GM19351 (cell line): ENCODE results near the gene SMPD4.
"Not testable (repeated sequence)": the region's sequence is repeated elsewhere in the genome, so short reads cannot be mapped to it uniquely, and the experiment has no call there.

Experiments used
- ATAC-seq: cut with Tn5 transposase; IDR thresholded peaks from one replicate; pipeline ENCODE4 v1.9.1; 2021; ENCODE audit warnings: mild to moderate bottlenecking, moderate library complexity; ENCODE audit not compliant: unreplicated experiment

The SMPD4 gene, protein sequence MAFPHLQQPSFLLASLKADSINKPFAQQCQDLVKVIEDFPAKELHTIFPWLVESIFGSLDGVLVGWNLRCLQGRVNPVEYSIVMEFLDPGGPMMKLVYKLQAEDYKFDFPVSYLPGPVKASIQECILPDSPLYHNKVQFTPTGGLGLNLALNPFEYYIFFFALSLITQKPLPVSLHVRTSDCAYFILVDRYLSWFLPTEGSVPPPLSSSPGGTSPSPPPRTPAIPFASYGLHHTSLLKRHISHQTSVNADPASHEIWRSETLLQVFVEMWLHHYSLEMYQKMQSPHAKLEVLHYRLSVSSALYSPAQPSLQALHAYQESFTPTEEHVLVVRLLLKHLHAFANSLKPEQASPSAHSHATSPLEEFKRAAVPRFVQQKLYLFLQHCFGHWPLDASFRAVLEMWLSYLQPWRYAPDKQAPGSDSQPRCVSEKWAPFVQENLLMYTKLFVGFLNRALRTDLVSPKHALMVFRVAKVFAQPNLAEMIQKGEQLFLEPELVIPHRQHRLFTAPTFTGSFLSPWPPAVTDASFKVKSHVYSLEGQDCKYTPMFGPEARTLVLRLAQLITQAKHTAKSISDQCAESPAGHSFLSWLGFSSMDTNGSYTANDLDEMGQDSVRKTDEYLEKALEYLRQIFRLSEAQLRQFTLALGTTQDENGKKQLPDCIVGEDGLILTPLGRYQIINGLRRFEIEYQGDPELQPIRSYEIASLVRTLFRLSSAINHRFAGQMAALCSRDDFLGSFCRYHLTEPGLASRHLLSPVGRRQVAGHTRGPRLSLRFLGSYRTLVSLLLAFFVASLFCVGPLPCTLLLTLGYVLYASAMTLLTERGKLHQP

DNA sequence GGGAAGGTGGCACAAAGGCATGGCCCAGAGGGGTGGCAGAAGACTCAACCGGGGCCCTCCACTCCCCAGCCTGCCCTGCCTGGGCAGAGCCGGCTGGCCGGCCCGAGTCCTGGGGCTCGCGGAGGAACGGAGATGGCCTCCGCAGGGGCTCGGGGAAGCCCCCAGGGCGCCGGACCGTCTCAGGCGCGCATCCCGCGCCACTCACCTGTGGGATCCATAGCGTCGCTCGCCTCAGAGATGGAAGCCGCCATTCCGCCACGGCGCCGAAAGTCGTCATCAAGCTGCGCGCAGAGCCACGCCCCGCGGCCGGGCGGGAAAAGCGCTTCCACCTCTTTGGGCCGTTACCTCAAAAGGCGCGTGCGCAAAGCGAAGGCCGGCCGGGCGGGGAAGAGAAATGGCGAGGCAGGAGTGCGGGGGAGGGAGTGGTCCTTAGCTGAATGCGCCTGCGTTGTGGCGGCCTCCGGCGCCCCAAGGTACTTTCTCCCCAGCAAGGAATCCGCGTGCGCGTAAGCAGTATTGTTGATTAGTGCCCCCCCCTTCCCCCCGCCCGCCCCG, at the start of gene SMPD4:
Gene SMPD4 (minus strand): TSS at position 278 of the 555 bp plus-strand sequence. CDS start 5,010 bp downstream, outside the sequence.
- ATAC-seq: peak; percentile 56

DNA sequence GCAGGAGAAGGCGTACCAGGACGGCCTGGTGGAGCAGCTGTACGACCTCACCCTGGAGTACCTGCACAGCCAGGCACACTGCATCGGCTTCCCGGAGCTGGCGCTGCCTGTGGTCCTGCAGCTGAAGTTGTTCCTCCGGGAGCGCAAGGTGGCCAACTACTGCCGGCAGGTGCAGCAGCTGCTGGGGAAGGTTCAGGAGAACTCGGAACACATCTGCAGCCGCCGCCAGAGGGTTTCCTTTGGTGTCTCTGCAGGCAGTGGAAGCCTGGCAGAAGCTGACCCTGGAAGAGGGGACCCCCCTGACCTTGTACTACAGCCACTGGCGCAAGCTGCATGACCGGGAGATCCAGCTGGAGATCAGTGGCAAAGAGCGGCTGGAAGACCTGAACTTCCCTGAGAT, 49.5 kb upstream of the SMPD4 start:
- ATAC-seq: not testable (repeated sequence)

DNA sequence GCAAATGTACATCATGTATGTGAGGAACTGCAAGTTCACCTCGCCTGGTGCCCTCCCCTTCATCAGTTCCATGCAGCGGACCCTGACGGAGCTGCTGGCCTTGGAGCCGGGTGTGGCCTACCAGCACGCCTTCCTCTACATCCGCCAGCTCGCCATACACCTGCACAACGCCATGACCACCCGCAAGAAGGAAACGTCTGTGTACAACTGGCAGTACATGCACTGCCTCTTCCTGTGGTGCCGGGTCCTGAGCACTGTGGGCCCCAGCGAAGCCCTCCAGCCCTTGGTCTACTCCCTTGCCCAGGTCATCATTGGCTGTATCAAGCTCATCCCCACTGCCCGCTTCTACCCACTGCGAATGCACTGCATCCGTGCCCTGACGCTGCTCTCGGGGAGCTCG, 49.0 kb upstream of the SMPD4 start:
- not testable (repeated sequence) for ATAC-seq

DNA sequence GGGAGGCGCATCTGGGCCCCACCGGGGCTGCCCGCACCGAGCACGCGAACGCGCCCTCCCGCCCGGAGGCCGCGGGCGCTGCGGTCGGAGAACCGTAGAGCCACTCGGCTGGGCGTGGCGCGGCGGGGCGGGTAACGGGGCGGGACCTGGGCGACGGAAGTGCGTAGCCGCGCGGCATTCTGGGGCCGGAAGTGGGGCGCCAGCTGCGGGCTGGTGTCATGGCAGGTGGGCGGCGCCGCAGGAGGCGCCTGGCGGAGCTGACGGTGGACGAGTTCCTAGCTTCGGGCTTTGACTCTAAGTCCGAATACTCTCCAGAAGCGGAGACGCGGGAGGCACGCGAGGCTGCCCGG, 47.7 kb upstream of the SMPD4 start:
- not testable (repeated sequence) for ATAC-seq

DNA sequence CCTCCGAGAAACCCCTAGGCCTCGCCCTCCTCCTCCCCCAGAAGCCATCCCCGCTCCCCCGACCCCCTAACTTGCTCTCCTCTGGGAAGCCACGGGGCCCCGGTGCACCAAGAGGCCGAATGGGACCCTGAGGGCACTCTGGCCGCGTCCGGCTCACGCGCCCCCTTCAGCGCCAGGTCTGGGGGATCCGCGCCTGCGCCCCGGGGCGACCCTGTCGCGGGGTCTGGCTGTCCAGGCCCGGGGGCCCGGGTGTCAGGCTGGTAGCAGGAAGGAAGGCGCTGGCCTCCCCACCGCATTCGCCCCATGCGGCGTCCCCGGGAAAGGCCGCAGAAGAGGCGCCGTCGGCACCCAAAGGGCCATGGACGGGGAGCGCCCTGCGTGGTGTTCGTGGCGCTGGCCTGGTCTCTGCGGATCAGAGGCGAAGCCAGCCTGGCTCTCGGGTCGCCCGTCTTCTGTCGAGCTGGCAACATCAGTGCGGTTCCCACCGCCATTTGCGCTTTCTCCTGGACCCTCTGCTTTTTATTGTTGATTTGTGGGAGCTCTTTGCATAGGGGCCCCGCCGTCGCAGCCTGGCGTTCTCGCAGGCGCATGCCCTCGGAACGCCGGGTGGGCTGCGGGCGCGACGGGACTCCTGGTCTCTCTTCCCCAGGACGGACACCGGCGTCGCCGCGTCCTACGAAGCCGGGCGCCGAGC, 47.2 kb upstream of the SMPD4 start:
- ATAC-seq: not testable (repeated sequence)

DNA sequence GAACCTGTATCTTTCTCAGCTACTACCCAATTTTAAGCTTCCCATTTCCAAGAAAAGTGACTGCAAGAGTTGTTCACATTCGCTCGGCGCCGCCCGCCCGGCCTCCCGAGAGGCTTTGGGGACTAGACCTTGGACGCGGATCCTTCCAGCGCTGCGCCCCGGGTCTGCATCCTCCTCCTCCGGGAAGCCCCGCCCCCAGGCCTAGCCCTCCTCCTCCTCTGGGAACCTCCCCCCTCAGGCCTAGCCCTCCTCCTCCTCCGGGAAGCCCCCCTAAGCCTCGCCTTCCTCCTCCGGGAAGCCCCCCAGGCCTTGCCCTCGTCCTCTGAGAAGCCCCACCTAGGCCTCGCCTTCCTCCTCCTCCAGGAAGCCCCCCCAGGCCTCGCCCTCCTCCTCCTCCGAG, 46.6 kb upstream of the SMPD4 start:
- ATAC-seq: not testable (repeated sequence)

DNA sequence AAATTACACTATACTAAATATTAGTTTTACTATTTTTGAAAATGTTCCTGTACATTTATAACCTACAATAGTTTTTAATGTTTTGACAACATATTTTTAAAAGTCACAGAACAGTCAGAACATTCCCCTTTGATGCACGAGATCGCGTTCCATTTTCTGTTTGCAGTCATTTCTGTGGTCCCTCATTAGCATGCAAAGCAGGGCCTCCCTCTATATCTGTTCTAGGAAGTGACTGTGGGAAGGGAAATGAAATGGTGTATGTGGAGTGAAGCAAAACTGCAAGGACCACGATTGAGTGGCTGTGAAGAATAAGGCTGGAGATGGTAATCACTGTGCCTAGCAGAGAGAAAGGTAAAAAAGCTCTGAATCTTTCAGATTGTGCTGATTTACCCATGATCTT, 41.1 kb upstream of the SMPD4 start:
- ATAC-seq: peak; percentile 90

DNA sequence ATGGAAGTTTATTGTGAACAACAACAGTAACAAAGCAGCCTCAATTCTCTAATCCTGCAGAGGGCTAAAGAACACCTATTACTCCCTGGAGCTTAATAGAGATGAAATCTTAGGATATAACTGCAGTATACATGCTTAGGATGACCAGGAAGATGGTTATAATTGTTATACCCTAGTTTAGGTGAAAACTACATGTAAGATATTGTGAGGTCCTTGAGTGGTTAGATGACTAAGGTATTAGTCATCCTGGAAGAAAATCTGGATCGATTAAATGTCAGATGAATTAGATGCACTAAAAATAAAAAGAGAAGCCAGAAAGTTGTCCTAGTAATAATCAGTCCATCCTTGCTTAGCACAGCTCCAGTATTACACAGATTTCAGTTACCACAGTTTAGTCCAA, 39.1 kb upstream of the SMPD4 start:
- not testable (repeated sequence) for ATAC-seq

DNA sequence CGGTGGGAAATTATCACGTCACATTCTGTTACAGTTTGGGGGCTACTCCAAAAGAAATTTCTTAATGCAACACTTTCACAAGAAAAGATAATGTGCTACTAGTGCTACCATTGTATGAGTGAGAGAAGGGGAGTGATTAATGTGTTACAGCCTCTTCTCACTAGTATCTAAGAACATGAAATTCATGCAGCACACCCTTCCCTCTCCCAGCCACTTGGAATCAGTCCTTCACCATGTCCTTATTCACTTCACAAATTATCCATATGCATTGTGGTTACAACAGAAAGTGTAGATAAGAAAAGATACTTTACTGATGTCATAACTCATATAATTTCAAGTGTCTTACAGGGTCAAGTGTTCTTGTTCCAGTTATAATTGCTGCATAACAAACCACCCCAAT, 37.7 kb upstream of the SMPD4 start:
- not testable (repeated sequence) for ATAC-seq

DNA sequence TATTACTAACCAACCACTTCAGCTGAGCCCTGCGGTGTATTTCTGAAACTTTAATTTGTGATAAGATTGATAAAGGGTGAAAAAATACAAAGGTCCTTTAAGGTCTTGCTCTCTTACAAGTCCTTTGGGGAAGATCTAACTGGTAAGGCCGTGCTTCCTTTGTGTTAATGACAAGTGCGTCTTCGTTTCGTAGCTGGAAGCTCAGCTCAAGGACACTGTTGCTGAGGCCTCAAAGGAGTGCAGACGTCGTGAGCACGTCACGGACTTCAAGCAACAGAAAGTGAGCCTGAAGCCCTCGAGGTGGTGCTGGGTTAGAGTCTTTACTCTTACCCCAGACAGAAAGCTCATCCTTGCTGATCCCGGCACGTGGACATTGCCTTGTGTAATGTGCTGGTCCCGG, 25.6 kb upstream of the SMPD4 start:
- ATAC-seq: not testable (repeated sequence)

DNA sequence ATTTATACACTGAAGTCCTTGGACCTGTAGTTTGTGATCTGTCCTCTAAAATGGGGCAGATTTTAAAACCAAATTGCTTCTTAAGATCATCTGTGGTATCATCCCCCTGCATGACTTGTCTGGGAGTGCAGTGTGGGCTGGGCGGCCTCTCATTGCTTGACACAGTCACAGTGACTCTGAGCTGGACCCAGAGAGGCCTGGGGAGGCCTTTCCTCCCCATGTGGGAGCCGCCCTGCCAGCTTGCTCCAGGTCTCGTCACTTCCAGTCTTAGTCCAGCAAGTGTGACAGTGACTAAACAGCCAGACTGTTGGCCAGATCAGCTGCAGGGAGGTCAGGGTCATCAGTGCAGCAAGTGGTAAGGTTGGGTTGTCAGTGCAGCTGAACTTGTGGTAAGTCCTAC, 21.7 kb upstream of the SMPD4 start:
- not testable (repeated sequence) for ATAC-seq

DNA sequence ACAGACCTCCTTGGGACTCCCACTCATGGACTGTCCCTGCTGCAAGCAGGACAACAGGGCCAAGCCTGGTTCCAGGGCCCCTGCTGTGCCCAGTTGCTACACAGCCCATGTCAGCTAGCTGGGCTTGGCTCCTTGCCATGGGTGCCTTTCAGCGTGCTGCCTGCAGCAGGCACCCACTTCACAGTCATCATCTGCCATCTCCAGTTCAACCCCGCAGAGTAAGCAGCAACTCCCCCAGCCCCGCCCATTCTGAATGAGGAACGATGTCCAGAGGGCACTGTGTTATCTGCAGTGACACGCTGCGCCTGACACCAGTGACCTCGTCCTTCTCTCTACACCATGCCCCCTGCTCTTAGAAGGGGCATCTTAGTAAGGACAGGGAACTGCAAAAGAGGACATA, 21.1 kb upstream of the SMPD4 start:
- not testable (repeated sequence) for ATAC-seq

DNA sequence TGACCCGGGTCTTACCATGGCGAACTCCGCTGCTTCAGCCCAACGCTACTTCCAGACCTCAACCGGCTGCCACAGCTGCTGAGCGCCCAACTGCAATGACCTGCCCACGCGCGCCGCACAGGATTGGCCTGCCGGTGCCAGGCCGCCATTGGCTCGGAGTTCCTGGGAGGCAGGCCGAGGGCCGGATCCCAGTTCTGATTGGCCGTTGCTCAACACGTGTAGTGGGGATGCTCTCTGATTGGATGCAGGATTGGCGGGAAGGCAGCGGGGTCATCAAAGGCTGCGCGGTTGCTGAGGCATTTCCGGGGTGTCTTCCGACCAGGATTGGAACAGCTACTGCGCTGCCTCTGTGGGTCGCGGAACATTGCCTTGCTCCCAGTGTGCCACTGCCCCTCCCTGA, 16.9 kb upstream of the SMPD4 start, which contains the start of gene TUBA3E:
Gene TUBA3E (minus strand): TSS at position 97 of the 400 bp plus-strand sequence. CDS start 79 bp downstream, at position 18.
- ATAC-seq: no peak

DNA sequence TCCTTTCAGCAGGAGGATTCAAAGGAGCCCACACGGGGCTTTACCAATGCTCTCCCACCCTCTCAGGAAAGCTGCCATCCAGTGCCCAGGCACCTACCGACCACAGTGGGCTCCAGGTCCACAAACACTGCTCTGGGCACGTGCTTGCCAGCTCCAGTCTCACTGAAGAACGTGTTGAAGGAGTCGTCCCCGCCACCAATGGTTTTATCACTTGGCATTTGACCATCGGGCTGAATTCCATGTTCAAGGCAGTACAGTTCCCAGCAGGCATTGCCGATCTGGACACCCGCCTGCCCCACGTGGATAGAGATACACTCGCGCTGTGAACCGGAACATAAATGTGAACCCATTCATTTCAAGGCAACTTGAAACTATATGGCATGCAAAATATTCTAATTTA, 14.7 kb upstream of the SMPD4 start:
- ATAC-seq: not testable (repeated sequence)

DNA sequence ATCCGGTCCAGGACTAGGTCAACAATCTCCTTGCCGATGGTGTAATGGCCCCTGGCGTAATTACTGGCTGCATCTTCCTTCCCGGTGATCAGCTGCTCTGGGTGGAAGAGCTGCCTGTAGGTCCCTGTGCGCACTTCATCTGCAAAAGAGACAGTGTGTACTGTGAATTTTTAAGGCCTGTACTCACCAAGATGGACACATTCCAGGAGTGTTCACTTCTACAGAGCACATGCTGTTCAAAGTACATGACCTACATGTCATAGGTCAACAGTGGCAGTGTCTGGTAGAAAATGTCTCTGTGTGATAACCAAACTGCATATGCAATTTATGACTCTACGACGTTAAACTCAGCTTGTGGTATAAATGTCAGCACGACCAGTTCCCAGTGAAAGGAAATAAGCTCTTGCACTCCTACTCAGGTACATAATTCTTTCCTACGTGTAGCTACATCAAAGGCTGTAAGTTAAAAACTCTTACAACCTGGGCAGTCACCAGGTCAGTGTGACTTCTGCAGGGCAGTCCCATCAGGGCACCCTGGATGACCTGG, 13.8 kb upstream of the SMPD4 start:
- ATAC-seq: not testable (repeated sequence)

DNA sequence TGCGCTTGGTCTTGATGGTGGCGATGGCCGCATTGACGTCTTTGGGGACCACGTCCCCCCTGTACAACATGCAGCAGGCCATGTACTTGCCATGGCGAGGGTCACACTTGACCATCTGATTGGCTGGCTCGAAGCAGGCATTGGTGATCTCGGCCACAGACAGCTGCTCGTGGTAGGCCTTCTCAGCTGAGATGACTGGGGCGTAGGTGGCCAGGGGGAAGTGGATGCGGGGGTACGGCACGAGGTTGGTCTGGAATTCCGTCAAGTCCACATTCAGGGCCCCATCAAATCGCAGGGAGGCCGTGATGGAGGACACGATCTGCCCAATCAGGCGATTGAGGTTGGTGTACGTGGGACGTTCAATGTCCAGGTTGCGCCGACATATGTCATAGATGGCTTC, 12.4 kb upstream of the SMPD4 start:
- ATAC-seq: not testable (repeated sequence)

DNA sequence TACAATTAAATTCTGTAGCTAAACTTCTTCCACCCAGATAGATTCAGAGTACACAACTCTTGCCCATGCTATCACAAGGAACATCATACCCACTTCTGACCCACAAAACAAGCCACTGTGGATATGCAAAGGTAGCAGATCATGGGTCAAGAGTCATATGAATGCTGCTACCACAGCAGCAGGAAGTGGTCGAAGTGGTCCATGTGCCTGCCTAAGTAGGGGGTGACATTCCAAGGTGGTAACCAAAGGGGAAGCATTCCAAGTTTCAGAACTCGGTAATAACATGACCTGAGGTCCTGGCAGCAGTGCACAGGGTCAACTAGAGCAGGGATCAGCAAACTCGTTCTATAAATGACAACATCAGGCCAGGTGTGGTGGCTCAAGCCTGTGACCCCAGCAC, 11.0 kb upstream of the SMPD4 start:
- ATAC-seq: not testable (repeated sequence)

DNA sequence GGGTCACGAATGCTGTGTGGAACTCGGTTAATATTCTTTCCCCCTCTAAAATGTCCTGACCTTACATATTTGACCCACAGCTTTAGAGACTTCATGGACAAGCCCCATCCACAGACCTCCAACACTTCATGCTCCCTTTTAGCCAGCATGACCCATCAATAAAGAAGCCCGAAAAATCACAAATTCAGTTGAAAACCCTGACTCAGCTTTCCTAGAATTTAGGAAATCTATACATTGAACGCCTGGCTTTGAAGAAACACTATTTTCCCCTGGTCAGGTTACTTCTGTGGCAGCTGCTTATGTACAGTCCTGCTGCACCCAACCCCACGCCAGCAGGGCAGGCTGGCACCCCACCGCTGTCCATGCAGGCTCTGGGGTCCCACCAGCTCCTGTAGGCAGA, 9.9 kb upstream of the SMPD4 start:
- not testable (repeated sequence) for ATAC-seq

DNA sequence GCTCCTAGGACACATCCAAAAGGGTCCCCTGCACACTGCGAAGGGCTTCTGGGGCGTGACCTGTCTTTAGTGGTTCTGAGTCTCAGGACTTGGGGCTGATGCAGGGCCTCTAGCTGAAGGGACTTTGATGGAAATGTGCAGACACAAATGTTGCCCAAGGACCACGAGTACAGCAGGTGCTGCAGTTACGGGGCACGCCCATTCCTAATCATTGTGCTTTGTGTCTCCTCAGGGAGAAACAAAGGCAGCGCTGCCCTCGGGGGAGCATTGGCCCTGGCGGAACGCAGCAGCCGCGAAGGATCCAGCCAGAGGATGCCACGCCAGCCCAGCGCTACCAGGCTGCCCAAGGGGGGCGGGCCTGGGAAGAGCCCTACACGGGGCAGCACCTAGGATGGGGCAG, 8.8 kb upstream of the SMPD4 start:
- no peak for ATAC-seq

DNA sequence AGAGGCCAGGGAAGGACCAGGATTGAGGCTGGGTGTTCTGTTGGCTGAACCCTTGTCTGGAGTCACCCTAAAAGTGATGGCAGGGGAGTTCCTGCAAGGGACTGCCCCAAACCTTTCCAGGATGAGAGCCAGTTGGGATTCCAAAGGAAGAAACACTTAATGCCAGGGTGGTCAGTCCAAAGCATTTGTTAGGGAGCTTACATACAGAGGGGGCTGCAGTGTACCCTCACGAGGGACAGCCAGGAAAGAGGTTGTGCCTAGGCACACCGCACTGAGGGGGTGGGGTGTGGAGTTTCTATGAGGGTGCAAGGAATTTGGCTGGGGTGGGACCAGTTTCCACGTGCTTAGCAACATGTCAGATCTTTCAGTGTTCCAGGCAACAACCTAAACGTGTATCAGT, 7.6 kb upstream of the SMPD4 start:
- not testable (repeated sequence) for ATAC-seq
